HL-60 (cell line): ENCODE measurements around the gene ODC1.

Experiments used
- DNase-seq, 2 experiments: peaks; one replicate each; pipeline ENCODE4 v3.0.0-alpha.2; 2010 to 2020; ENCODE audit warnings: low read depth in 1 of 2, low spot score in 1 of 2
- H3K27ac ChIP-seq: fragments of 250-450 bp; sonication (Bioruptor Pico); replicated peaks from 2 replicates; pipeline ENCODE4 v1.5.1; 2020; ENCODE audit warnings: mild to moderate bottlenecking, moderate library complexity
- H3K27me3 ChIP-seq: fragments of 250-450 bp; sonication (Bioruptor Pico); 2 replicates; pipeline ENCODE4 v1.5.1; 2021; ENCODE audit warnings: mild to moderate bottlenecking, moderate library complexity; ENCODE audit not compliant: insufficient read depth, poor library complexity, severe bottlenecking
- H3K4me3 ChIP-seq: replicated peaks from 2 replicates; pipeline ENCODE4 v1.5.1; 2011; ENCODE audit warnings: mild to moderate bottlenecking, control low read depth, low read length; ENCODE audit not compliant: insufficient read depth
- CTCF ChIP-seq: IDR thresholded peaks from one replicate; pipeline ENCODE4 v1.5.1; 2011; ENCODE audit warnings: low read length, control low read depth, inconsistent platforms; ENCODE audit not compliant: insufficient read depth
- GABPA ChIP-seq: IDR thresholded peaks from 2 replicates; pipeline ENCODE4 v1.6.1; 2012; ENCODE audit warnings: low read depth
- POLR2AphosphoS5 ChIP-seq: IDR thresholded peaks from 2 replicates; pipeline ENCODE4 v1.6.1; 2012; ENCODE audit warnings: low read depth
- REST ChIP-seq: IDR thresholded peaks from 2 replicates; pipeline ENCODE4 v1.6.1; 2012; ENCODE audit warnings: low read depth; ENCODE audit not compliant: insufficient replicate concordance
- SPI1 ChIP-seq: IDR thresholded peaks from 2 replicates; pipeline ENCODE4 v1.6.1; 2012; ENCODE audit warnings: low read depth, mild to moderate bottlenecking, borderline replicate concordance

Gene ODC1

GRCh38 chr2:10494351-10495066, 46.4 kb upstream of the ODC1 start:
- H3K27ac ChIP-seq, result no peak overlapping the region

DNA sequence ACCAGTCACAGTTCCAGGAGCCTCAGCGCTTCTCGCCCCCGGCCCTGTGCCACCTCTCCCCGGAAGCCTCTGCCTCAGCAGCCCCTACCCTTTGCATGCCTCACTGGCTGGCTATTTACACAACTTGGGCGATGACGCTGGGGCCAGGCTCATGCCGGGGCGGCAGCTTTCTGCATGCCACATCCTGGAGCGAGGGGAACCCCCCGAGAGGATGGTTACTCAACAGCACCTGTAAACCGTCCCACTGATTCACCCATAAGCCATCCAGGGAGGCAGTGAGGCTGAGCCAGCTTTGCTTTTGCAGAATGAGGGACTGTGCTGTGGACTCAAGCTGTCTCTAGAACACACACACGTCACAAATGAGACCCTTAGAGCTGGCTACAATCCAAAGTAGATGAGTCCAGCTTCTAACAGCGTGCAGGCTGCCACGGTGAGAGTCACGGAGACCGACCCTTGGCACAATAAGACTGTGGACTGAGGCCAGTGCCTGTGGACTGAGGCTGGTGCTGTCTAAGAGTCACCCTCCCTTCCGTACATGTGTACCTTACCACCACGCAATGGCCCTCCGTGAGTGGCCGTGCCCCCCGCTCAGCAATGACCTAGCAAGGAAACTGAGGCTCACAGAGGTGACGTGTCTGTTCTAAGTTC, 45.6 kb upstream of the ODC1 start:
- TF ChIP-seq CTCF (no peak), GABPA (no peak), POLR2AphosphoS5 (no peak), REST (no peak), SPI1 (no peak)
- no peak overlapping the region for H3K27ac ChIP-seq
- H3K27me3 ChIP-seq, result peaks cover 11% of the 10 kb centered on the region
- H3K4me3 ChIP-seq, result no peak overlapping the region
- DNase-seq, result peak in 1 of 2 experiments; percentile 58

More at GRCh38 chr2:10494351-10495066, 46.4 kb upstream of the ODC1 start:
- Histone ChIP-seq H3K4me3 (no peak overlapping the region), H3K27me3 (peaks cover 11% of the 10 kb centered on the region)
- DNase-seq, result no peak
- TF ChIP-seq POLR2AphosphoS5 (no peak), CTCF (no peak)

DNA sequence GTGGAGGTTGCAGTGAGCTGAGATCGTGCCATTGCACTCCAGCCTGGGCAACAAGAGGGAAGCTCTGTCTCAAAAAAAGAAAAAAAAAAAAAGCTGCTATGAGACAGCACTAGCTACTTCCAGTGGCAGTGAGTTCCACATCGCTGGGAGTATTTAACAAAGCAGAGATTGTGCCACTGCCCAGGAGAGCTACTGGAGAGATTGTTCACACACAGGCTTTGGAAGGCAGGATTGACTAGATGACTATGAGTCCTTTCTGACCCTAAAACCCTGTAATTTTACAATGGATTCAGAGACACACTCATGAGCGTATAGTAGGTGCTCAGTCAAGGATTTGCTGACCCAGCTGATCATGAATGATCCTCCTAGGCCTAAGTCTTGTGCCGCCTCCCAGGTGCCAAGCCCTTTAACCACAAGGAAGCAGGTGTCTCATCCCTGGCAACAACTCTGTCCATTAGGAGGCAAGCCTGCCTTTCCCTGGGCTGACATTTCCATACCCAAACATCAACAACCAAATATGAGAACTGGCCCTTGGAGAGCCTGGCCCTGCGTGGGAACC, 45.0 kb upstream of the ODC1 start:
- H3K27ac ChIP-seq, result no peak overlapping the region
- no peak for DNase-seq
- no peak overlapping the region for H3K4me3 ChIP-seq
- H3K27me3 ChIP-seq, result peaks cover 11% of the 10 kb centered on the region
- no peak for TF ChIP-seq POLR2AphosphoS5

GRCh38 chr2:10490806-10491291, 42.7 kb upstream of the ODC1 start:
- no peak overlapping the region for H3K4me3 ChIP-seq
- TF ChIP-seq REST, result no peak
- no peak for TF ChIP-seq SPI1
- TF ChIP-seq POLR2AphosphoS5, result no peak
- TF ChIP-seq CTCF, result no peak
- no peak for TF ChIP-seq GABPA
- peaks cover under 1% of the 10 kb centered on the region for H3K27me3 ChIP-seq
- no peak for DNase-seq
- no peak overlapping the region for H3K27ac ChIP-seq
